B cell (primary cell): Measurements from ENCODE around the gene COASY.

ENCODE experiments used
- CTCF ChIP-seq: fragments of 200-600 bp; IDR thresholded peaks from one replicate; pipeline ENCODE4 v1.8.0; 2022; ENCODE audit warnings: antibody characterized with exemption, mild to moderate bottlenecking
- EZH2 ChIP-seq: IDR thresholded peaks from 2 replicates; pipeline ENCODE4 v1.6.1; 2012; ENCODE audit warnings: borderline replicate concordance, low read depth, mild to moderate bottlenecking, moderate library complexity, low read length; ENCODE audit not compliant: insufficient read depth, poor library complexity, severe bottlenecking

GRCh38 chr17:42578282-42578869 is 16.4 kb downstream of the COASY start:
- TF ChIP-seq EZH2: no peak
- peak; percentile 85 for TF ChIP-seq CTCF
